WTC11 (cell line): ENCODE results near the gene IMMP1L.
"Not testable (repeated sequence)": the region's sequence is repeated elsewhere in the genome, so short reads cannot be mapped to it uniquely, and the experiment has no call there.

ENCODE experiments used
- ELF4 ChIP-seq: sonication (generic); formaldehyde crosslinking; IDR thresholded peaks from 2 replicates; pipeline ENCODE4 v1.8.1; 2022; ENCODE audit warnings: low read depth, mild to moderate bottlenecking, moderate library complexity, missing genetic modification reagents
- ESRRA ChIP-seq: sonication (generic); formaldehyde crosslinking; IDR thresholded peaks from 2 replicates; pipeline ENCODE4 v1.8.1; 2022; ENCODE audit warnings: mild to moderate bottlenecking, missing genetic modification reagents, borderline replicate concordance
- KAT7 ChIP-seq: sonication (generic); formaldehyde crosslinking; IDR thresholded peaks from 2 replicates; pipeline ENCODE4 v1.8.1; 2023; ENCODE audit warnings: missing genetic modification reagents, mild to moderate bottlenecking, borderline replicate concordance
- MXD4 ChIP-seq: fragments of 250-450 bp; sonication (Bioruptor Pico); IDR thresholded peaks from 2 replicates; pipeline ENCODE4 v1.8.0; 2021; ENCODE audit warnings: mild to moderate bottlenecking, moderate library complexity, borderline replicate concordance
- SP1 ChIP-seq: sonication (generic); formaldehyde crosslinking; conservative IDR thresholded peaks from 2 replicates; pipeline ENCODE4 v1.8.1; 2022; ENCODE audit warnings: missing genetic modification reagents
- TCF7 ChIP-seq: sonication (generic); formaldehyde crosslinking; IDR thresholded peaks from 2 replicates; pipeline ENCODE4 v1.8.0; 2022; ENCODE audit warnings: mild to moderate bottlenecking, low read depth, missing genetic modification reagents, moderate library complexity
- TF ChIP-seq, protein P1 (sequence below): fragments of 200-600 bp; IDR thresholded peaks from 2 replicates; pipeline ENCODE4 v1.8.0; 2022; ENCODE audit warnings: antibody characterized with exemption
- TF ChIP-seq, protein P2 (sequence below): sonication (generic); formaldehyde crosslinking; IDR thresholded peaks from 2 replicates; pipeline ENCODE4 v1.8.1; 2022; ENCODE audit warnings: low read depth, mild to moderate bottlenecking, moderate library complexity, missing genetic modification reagents, borderline replicate concordance
- TF ChIP-seq, protein P3 (sequence below): sonication (generic); formaldehyde crosslinking; IDR thresholded peaks from 2 replicates; pipeline ENCODE4 v1.8.1; 2022; ENCODE audit warnings: low read depth, missing genetic modification reagents, borderline replicate concordance
- TF ChIP-seq, protein P4 (sequence below): sonication (generic); formaldehyde crosslinking; IDR thresholded peaks from 2 replicates; pipeline ENCODE4 v1.8.0; 2022; ENCODE audit warnings: mild to moderate bottlenecking, missing genetic modification reagents
- TF ChIP-seq, protein P5 (sequence below): sonication (generic); formaldehyde crosslinking; IDR thresholded peaks from 2 replicates; pipeline ENCODE4 v1.8.0; 2023; ENCODE audit warnings: missing genetic modification reagents, mild to moderate bottlenecking, borderline replicate concordance
- TF ChIP-seq, protein P6 (sequence below): sonication (generic); formaldehyde crosslinking; IDR thresholded peaks from 2 replicates; pipeline ENCODE4 v1.8.1; 2023; ENCODE audit warnings: mild to moderate bottlenecking, missing genetic modification reagents, moderate library complexity

DNA sequence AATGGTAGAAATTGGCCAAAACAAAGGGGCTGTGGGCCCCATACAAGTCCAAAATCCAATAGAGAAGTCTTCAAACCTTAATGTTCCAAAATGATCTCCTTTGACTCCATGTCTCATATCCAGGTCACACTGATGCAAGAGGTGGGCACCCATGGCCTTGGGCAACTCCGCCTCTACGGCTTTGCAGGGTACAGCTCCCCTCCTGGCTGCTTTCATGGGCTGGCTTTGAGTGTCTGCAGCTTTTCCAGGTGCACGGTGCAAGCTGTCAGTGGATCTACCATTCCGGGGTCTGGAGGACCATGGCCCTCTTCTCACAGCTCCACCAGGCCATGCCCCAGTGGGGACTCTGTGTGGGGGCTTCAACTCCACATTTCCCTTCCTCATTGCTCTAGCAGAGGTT, 15.7 kb downstream of the IMMP1L start:
- TF ChIP-seq SP1, ESRRA, ELF4, KAT7, TCF7, MXD4 (CRISPR knock-in tag): not testable (repeated sequence)
- TF ChIP-seq, protein P1, sequence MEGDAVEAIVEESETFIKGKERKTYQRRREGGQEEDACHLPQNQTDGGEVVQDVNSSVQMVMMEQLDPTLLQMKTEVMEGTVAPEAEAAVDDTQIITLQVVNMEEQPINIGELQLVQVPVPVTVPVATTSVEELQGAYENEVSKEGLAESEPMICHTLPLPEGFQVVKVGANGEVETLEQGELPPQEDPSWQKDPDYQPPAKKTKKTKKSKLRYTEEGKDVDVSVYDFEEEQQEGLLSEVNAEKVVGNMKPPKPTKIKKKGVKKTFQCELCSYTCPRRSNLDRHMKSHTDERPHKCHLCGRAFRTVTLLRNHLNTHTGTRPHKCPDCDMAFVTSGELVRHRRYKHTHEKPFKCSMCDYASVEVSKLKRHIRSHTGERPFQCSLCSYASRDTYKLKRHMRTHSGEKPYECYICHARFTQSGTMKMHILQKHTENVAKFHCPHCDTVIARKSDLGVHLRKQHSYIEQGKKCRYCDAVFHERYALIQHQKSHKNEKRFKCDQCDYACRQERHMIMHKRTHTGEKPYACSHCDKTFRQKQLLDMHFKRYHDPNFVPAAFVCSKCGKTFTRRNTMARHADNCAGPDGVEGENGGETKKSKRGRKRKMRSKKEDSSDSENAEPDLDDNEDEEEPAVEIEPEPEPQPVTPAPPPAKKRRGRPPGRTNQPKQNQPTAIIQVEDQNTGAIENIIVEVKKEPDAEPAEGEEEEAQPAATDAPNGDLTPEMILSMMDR = not testable (repeated sequence)
- TF ChIP-seq, protein P2, sequence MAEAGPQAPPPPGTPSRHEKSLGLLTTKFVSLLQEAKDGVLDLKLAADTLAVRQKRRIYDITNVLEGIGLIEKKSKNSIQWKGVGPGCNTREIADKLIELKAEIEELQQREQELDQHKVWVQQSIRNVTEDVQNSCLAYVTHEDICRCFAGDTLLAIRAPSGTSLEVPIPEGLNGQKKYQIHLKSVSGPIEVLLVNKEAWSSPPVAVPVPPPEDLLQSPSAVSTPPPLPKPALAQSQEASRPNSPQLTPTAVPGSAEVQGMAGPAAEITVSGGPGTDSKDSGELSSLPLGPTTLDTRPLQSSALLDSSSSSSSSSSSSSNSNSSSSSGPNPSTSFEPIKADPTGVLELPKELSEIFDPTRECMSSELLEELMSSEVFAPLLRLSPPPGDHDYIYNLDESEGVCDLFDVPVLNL (CRISPR knock-in tag) = not testable (repeated sequence)
- TF ChIP-seq, protein P3, sequence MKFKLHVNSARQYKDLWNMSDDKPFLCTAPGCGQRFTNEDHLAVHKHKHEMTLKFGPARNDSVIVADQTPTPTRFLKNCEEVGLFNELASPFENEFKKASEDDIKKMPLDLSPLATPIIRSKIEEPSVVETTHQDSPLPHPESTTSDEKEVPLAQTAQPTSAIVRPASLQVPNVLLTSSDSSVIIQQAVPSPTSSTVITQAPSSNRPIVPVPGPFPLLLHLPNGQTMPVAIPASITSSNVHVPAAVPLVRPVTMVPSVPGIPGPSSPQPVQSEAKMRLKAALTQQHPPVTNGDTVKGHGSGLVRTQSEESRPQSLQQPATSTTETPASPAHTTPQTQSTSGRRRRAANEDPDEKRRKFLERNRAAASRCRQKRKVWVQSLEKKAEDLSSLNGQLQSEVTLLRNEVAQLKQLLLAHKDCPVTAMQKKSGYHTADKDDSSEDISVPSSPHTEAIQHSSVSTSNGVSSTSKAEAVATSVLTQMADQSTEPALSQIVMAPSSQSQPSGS (CRISPR knock-in tag) = not testable (repeated sequence)
- TF ChIP-seq, protein P4, sequence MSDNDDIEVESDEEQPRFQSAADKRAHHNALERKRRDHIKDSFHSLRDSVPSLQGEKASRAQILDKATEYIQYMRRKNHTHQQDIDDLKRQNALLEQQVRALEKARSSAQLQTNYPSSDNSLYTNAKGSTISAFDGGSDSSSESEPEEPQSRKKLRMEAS (CRISPR knock-in tag) = not testable (repeated sequence)
- TF ChIP-seq, protein P5, sequence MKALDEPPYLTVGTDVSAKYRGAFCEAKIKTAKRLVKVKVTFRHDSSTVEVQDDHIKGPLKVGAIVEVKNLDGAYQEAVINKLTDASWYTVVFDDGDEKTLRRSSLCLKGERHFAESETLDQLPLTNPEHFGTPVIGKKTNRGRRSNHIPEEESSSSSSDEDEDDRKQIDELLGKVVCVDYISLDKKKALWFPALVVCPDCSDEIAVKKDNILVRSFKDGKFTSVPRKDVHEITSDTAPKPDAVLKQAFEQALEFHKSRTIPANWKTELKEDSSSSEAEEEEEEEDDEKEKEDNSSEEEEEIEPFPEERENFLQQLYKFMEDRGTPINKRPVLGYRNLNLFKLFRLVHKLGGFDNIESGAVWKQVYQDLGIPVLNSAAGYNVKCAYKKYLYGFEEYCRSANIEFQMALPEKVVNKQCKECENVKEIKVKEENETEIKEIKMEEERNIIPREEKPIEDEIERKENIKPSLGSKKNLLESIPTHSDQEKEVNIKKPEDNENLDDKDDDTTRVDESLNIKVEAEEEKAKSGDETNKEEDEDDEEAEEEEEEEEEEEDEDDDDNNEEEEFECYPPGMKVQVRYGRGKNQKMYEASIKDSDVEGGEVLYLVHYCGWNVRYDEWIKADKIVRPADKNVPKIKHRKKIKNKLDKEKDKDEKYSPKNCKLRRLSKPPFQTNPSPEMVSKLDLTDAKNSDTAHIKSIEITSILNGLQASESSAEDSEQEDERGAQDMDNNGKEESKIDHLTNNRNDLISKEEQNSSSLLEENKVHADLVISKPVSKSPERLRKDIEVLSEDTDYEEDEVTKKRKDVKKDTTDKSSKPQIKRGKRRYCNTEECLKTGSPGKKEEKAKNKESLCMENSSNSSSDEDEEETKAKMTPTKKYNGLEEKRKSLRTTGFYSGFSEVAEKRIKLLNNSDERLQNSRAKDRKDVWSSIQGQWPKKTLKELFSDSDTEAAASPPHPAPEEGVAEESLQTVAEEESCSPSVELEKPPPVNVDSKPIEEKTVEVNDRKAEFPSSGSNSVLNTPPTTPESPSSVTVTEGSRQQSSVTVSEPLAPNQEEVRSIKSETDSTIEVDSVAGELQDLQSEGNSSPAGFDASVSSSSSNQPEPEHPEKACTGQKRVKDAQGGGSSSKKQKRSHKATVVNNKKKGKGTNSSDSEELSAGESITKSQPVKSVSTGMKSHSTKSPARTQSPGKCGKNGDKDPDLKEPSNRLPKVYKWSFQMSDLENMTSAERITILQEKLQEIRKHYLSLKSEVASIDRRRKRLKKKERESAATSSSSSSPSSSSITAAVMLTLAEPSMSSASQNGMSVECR = not testable (repeated sequence)
- TF ChIP-seq, protein P6, sequence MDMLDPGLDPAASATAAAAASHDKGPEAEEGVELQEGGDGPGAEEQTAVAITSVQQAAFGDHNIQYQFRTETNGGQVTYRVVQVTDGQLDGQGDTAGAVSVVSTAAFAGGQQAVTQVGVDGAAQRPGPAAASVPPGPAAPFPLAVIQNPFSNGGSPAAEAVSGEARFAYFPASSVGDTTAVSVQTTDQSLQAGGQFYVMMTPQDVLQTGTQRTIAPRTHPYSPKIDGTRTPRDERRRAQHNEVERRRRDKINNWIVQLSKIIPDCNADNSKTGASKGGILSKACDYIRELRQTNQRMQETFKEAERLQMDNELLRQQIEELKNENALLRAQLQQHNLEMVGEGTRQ (CRISPR knock-in tag) = not testable (repeated sequence)
